ENCODE data around the gene GLIPR2. TPM values are rescaled to one million over a fixed set of nuclear protein-coding genes. Genes with fewer than 3 reads are reported as not detected.
"Not testable (repeated sequence)": the region's sequence is repeated elsewhere in the genome, so short reads cannot be mapped to it uniquely, and the experiment has no call there.

Gene GLIPR2
- total and polyA plus RNA-seq, 2 donors (not counting 3 experiments of a cell fraction or from before 2014, with no cell fraction given): 22.0 to 42.4 TPM

- FAIRE-seq: no peak
- CTCF ChIA-PET: interaction anchor here (0.6 to 1.6 kb wide), 3 partner anchors 13 to 223 kb away, joined by 3 to 7 read pairs (median 4); partner anchors contain the start of gene CLTA
- dilution Hi-C loops (cut with MboI; ENCODE audit: extremely low pct_ligation_motif_present, low sequenced_read_pairs): no loop called here
Observed at GRCh38 chr9:36177571-36177970, 41.0 kb downstream of the GLIPR2 start.

GRCh38 chr9:36180243-36180642 lies 43.7 kb downstream of the GLIPR2 start:
- H4K20me1 ChIP-seq (replicated peaks; ENCODE audit: control insufficient read depth, extremely low read depth, insufficient read depth, low read length); H3K9ac ChIP-seq (replicated peaks; ENCODE audit: extremely low read depth, insufficient read depth, low read length); H3K4me2 ChIP-seq (ENCODE audit: insufficient read depth, low read length); H2AFZ ChIP-seq (ENCODE audit: low read depth, low read length); CTCF ChIA-PET; H3K27ac ChIP-seq (ENCODE audit: insufficient read depth, low read depth, low read length); H3K36me3 ChIP-seq (ENCODE audit: control insufficient read depth in 2 of 2, extremely low read depth in 1 of 2, insufficient read depth in 2 of 2, low read length in 2 of 2); intact Hi-C loops (cut with micrococcal nuclease); FAIRE-seq; H3K27me3 ChIP-seq (ENCODE audit: control insufficient read depth in 2 of 2, insufficient read depth in 2 of 2, low read length in 2 of 2); H3K4me1 ChIP-seq (ENCODE audit: control insufficient read depth, extremely low read depth, insufficient read depth, low read length); POLR2A ChIA-PET; BruUV-seq (replicated peaks); H3K4me3 ChIP-seq (replicated peaks in 1 of 3; ENCODE audit: insufficient read depth in 1 of 3, low read depth in 1 of 3, low read length in 3 of 3); H3K9me3 ChIP-seq (replicated peaks; ENCODE audit: control insufficient read depth, insufficient read depth, low read length); H3K9me1 ChIP-seq (replicated peaks; ENCODE audit: control insufficient read depth, extremely low read depth, insufficient read depth, low read length); DNase-seq (ENCODE audit: low read depth, low spot score); H3K79me2 ChIP-seq (ENCODE audit: control insufficient read depth, insufficient read depth, low read length); dilution Hi-C loops (cut with MboI; ENCODE audit: extremely low pct_ligation_motif_present, low sequenced_read_pairs): not testable (repeated sequence)

More at GRCh38 chr9:36177571-36177970, 41.0 kb downstream of the GLIPR2 start:
- Histone ChIP-seq H3K9ac (replicated peaks; ENCODE audit: extremely low read depth, insufficient read depth, low read length) (no peak overlapping the region), H3K36me3 (ENCODE audit: control insufficient read depth in 2 of 2, extremely low read depth in 1 of 2, insufficient read depth in 2 of 2, low read length in 2 of 2) (no peaks in the 10 kb centered on the region), H3K27me3 (ENCODE audit: control insufficient read depth in 2 of 2, insufficient read depth in 2 of 2, low read length in 2 of 2) (no peaks in the 10 kb centered on the region), H3K9me3 (replicated peaks; ENCODE audit: control insufficient read depth, insufficient read depth, low read length) (no peaks in the 10 kb centered on the region), H3K4me2 (ENCODE audit: insufficient read depth, low read length) (no peak overlapping the region), H4K20me1 (replicated peaks; ENCODE audit: control insufficient read depth, extremely low read depth, insufficient read depth, low read length) (no peaks in the 10 kb centered on the region), H3K4me1 (ENCODE audit: control insufficient read depth, extremely low read depth, insufficient read depth, low read length) (no peaks in the 10 kb centered on the region), H2AFZ (ENCODE audit: low read depth, low read length) (no peak overlapping the region), H3K9me1 (replicated peaks; ENCODE audit: control insufficient read depth, extremely low read depth, insufficient read depth, low read length) (no peaks in the 10 kb centered on the region), H3K4me3 (replicated peaks in 1 of 3; ENCODE audit: insufficient read depth in 1 of 3, low read depth in 1 of 3, low read length in 3 of 3) (no peak overlapping the region), H3K27ac (ENCODE audit: insufficient read depth, low read depth, low read length) (no peak overlapping the region), H3K79me2 (ENCODE audit: control insufficient read depth, insufficient read depth, low read length) (no peaks in the 10 kb centered on the region)
- no TSS peak for BruUV-seq (replicated peaks)
- intact Hi-C loops (cut with micrococcal nuclease): no loop called here
- DNase-seq (ENCODE audit: low read depth, low spot score): no peak
- no peak for TF ChIP-seq POLR2A (IDR thresholded peaks at IDR 0.05; ENCODE audit: low read depth, low read length)
- no peak for TF ChIP-seq MAX (IDR thresholded peaks at IDR 0.05; ENCODE audit: insufficient read depth, insufficient read length)
- TF ChIP-seq EZH2 (IDR thresholded peaks at IDR 0.05; ENCODE audit: borderline replicate concordance, low read depth, low read length, severe bottlenecking): no peak
- TF ChIP-seq JUN (IDR thresholded peaks at IDR 0.05; ENCODE audit: borderline replicate concordance, insufficient read depth, insufficient read length, low read depth): no peak
- no peak for TF ChIP-seq FOS (IDR thresholded peaks at IDR 0.05; ENCODE audit: borderline replicate concordance, insufficient read depth, low read length)
- no peak for TF ChIP-seq MYC (IDR thresholded peaks at IDR 0.05; ENCODE audit: low read depth, low read length)
- TF ChIP-seq GATA2 (IDR thresholded peaks at IDR 0.05; ENCODE audit: insufficient read depth, insufficient read length, low read depth, low read length): no peak
- TF ChIP-seq POLR2AphosphoS5 (IDR thresholded peaks at IDR 0.05; ENCODE audit: insufficient read depth, low read depth, low read length): no peak
- TF ChIP-seq CTCF (IDR thresholded peaks at IDR 0.05; ENCODE audit: extremely low read depth in 1 of 2, insufficient read depth in 1 of 2, low read depth in 1 of 2, low read length in 2 of 2): no peak
- POLR2A ChIA-PET: no interaction called here
